K562 (cell line): Measurements from ENCODE around the gene KIF26B. TPM values are rescaled to one million over a fixed set of nuclear protein-coding genes. Genes with fewer than 3 reads are reported as not detected.

Source experiments
- ATAC-seq: fragments of 200-7000 bp; cut with Tn5 transposase; 3 replicates; pipeline ENCODE4 v1.9.1; 2020; ENCODE audit warnings: moderate library complexity
- BruUV-seq: library from RNA; stranded (reverse); fragments of 400-500 nt; replicated peaks from 2 replicates; lab custom pipeline; 2021; lab: Mats Ljungman, UMichigan
- CTCF ChIA-PET: fragments of 300-600 bp; formaldehyde crosslinking; extraction: SDS; loops from one replicate; lab custom pipeline; 2021; ENCODE audit warnings: low intra/inter-chr PET ratio; lab: Yijun Ruan, JAX
- POLR2A ChIA-PET: fragments of 300-600, 350-650 bp; sonication (Branson Sonifier 250); formaldehyde crosslinking; extraction: SDS; loops from one replicate; lab custom pipeline; 2021; ENCODE audit warnings: antibody characterized with exemption, inconsistent platforms; lab: Yijun Ruan, JAX
- DNase-seq, 4 experiments: peaks; one replicate each; pipeline versions ENCODE4 v3.0.0 to v3.0.0-alpha.2; 2011 to 2018; ENCODE audit warnings: low spot score in 3 of 4, mixed read lengths in 3 of 4; ENCODE audit errors: extremely low read depth in 1 of 4
- FAIRE-seq: peaks from 2 replicates; lab custom pipeline; 2011; peaks lifted over from hg19 to GRCh38; lab: Jason Lieb, UNC
- H2AFZ ChIP-seq: 2 replicates; pipeline ENCODE4 v1.6.0; 2011; ENCODE audit warnings: low read depth, low read length, control low read depth, inconsistent platforms
- H3K27ac ChIP-seq: fragments of 200-600 bp; 3 replicates; pipeline ENCODE4 v1.8.0; 2011; ENCODE audit warnings: low read depth, mild to moderate bottlenecking, control low read depth, inconsistent platforms, low read length, moderate library complexity, mixed read lengths; ENCODE audit errors: extremely low read depth
- H3K27me3 ChIP-seq, 2 experiments: fragments of 300-600 bp in 1 of 2; 2 replicates in 1 of 2; 3 replicates in 1 of 2; pipeline versions ENCODE4 v1.6.0 to v1.8.0; 2011; ENCODE audit warnings: inconsistent platforms in 2 of 2, low read length in 2 of 2, mild to moderate bottlenecking in 1 of 2, mixed read lengths in 1 of 2, moderate library complexity in 1 of 2; ENCODE audit not compliant: control insufficient read depth in 2 of 2, insufficient read depth in 2 of 2
- H3K36me3 ChIP-seq: fragments of 300-600 bp; 3 replicates; pipeline ENCODE4 v1.8.0; 2011; ENCODE audit warnings: mild to moderate bottlenecking, low read length, inconsistent platforms; ENCODE audit not compliant: control insufficient read depth, insufficient read depth
- H3K4me1 ChIP-seq, 2 experiments: fragments of 200-600 bp in 1 of 2; replicated peaks in 1 of 2; 2 replicates in 1 of 2; 3 replicates in 1 of 2; pipeline versions ENCODE4 v1.5.1 to v1.8.0; 2011; ENCODE audit warnings: inconsistent platforms in 2 of 2, low read length in 2 of 2, mild to moderate bottlenecking in 1 of 2, mixed read lengths in 1 of 2, moderate library complexity in 1 of 2; ENCODE audit not compliant: control insufficient read depth in 2 of 2, insufficient read depth in 2 of 2
- H3K4me2 ChIP-seq: 2 replicates; pipeline ENCODE4 v1.6.1; 2011; ENCODE audit warnings: low read length, control low read depth, inconsistent platforms, mixed read lengths; ENCODE audit not compliant: insufficient read depth
- H3K4me3 ChIP-seq: fragments of 200-600 bp; sonication (generic), shearing (Covaris generic); 2 replicates; pipeline ENCODE4 v1.5.1; 2016; ENCODE audit warnings: control low read depth, inconsistent platforms
- H3K79me2 ChIP-seq: fragments of 200-600 bp; 3 replicates; pipeline ENCODE4 v1.8.0; 2011; ENCODE audit warnings: low read length, inconsistent platforms; ENCODE audit not compliant: control insufficient read depth, insufficient read depth
- H3K9ac ChIP-seq, 2 experiments: 2 replicates each; pipeline versions ENCODE4 v1.6.0 to v1.6.1; 2011; ENCODE audit warnings: low read depth in 2 of 2, low read length in 2 of 2, control low read depth in 1 of 2, inconsistent platforms in 1 of 2, mild to moderate bottlenecking in 1 of 2, mixed read lengths in 1 of 2; ENCODE audit not compliant: insufficient read depth in 1 of 2
- H3K9me1 ChIP-seq: one replicate; pipeline ENCODE4 v1.6.0; 2011; ENCODE audit warnings: inconsistent platforms, mild to moderate bottlenecking, low read length, moderate library complexity; ENCODE audit not compliant: control insufficient read depth, insufficient read depth
- H3K9me3 ChIP-seq: replicated peaks from 2 replicates; pipeline ENCODE4 v1.5.1; 2011; ENCODE audit warnings: low read depth, low read length, inconsistent platforms; ENCODE audit not compliant: control insufficient read depth, insufficient read depth
- H4K20me1 ChIP-seq: replicated peaks from 2 replicates; pipeline ENCODE4 v1.6.1; 2011; ENCODE audit warnings: low read length, inconsistent platforms, mixed read lengths; ENCODE audit not compliant: control insufficient read depth, insufficient read depth
- GTF2E2 ChIP-seq: fragments of 200-800 bp; sonication (Bioruptor generic); IDR thresholded peaks from 2 replicates; pipeline ENCODE4 v1.6.1; 2016; ENCODE audit warnings: missing genetic modification characterization, missing compliant biosample characterization
- TFE3 ChIP-seq: fragments of 450-650 bp; formaldehyde crosslinking; IDR thresholded peaks from 2 replicates; pipeline ENCODE4 v1.4.0; 2020; ENCODE audit warnings: mild to moderate bottlenecking, mixed read lengths
- THRAP3 ChIP-seq: fragments of 450-650 bp; IDR thresholded peaks from 2 replicates; pipeline ENCODE4 v1.6.1; 2016; ENCODE audit warnings: mild to moderate bottlenecking, inconsistent platforms, borderline replicate concordance
- WGBS: fragments of 100-300 bp; shearing (Covaris generic); methylation state at CpG from one replicate; pipeline ENCODE4 v1.1.6; 2016; ENCODE audit warnings: low coverage, mixed read lengths; ENCODE audit not compliant: insufficient coverage; ENCODE audit errors: missing lambda C conversion rate; 5-methylcytosine and 5-hydroxymethylcytosine counted together
- in situ Hi-C: fragments of 300-500 bp; cut with MboI; formaldehyde crosslinking; loops from 4 replicates; pipeline ENCODE4 v1.15.0; 2018; ENCODE audit warnings: inconsistent platforms, mixed read lengths
- intact Hi-C: fragments of 100-400 bp; cut with micrococcal nuclease; formaldehyde crosslinking; loops from 2 replicates; pipeline ENCODE4 v1.14.2; 2022
- polyA plus RNA-seq, 8 experiments: library from polyadenylated mRNA; depleted of rRNA in 4 of 8; stranded (reverse) in 5 of 8; unstranded in 3 of 8; fragments of >200 nt; fragmentation: Nextera tagmentation in 2 of 8; fragmentation: Illumina TruSeq in 1 of 8; extraction: Ambion mirVana in 2 of 8; extraction: Trizol in 1 of 8; gene quantifications; 2 replicates each; pipeline versions ENCODE4 v1.2.1 to v1.2.3, GENCODE V29; 2011 to 2014; ENCODE audit warnings: inconsistent platforms in 1 of 8, missing spikeins in 1 of 8
- total RNA-seq, 7 experiments: library from RNA; depleted of rRNA in 6 of 7; stranded (reverse); fragments of >200 nt in 6 of 7; fragmentation: Illumina TruSeq in 2 of 7; extraction: Trizol in 2 of 7; gene quantifications; 2 replicates each; pipeline versions ENCODE4 v1.2.1 to v1.2.3, GENCODE V29; 2011 to 2021; ENCODE audit warnings: low replicate concordance in 1 of 7

KIF26B gene
- total and polyA plus RNA-seq, 9 of the 15 experiments (the other 6 are each of a cell fraction or from before 2014, with no cell fraction given): 0.02 to 0.08 (median 0.03) TPM; not detected in 6

- in situ Hi-C loops: no loop called here
- no peaks in the 10 kb centered on the region; the same call in 1 of the 2 replicates for H3K9me3 ChIP-seq
- TF ChIP-seq TFE3: no peak
- TF ChIP-seq, all 486 proteins: peak for 0
- ChIA-PET CTCF (no interaction called here), POLR2A (interaction anchor here (1.2 kb wide), 1 partner anchor 35 kb away, joined by 3 read pairs; no protein-coding TSS in a partner anchor)
- Histone ChIP-seq H3K9ac (no peak overlapping the region), H3K9me1 (no peaks in the 10 kb centered on the region), H3K4me3 (no peak overlapping the region), H3K27me3 (peaks cover 63 to 67% of the 10 kb centered on the region in 2 experiments), H3K4me2 (no peak overlapping the region), H2AFZ (no peak overlapping the region), H3K4me1 (no peaks in the 10 kb centered on the region), H3K27ac (no peak overlapping the region), H3K79me2 (no peaks in the 10 kb centered on the region), H3K36me3 (no peaks in the 10 kb centered on the region), H4K20me1 (peaks cover 6% of the 10 kb centered on the region; the same call in 1 of the 2 replicates)
- intact Hi-C loops: no loop called here
- FAIRE-seq: no peak
- ATAC-seq: no peak
- 0% methylated on average over 4 of the region's 4 CpGs for WGBS
- no TSS peak for BruUV-seq
- DNase-seq: no peak
These were observed 218.3 kb downstream of the KIF26B start for GRCh38 chr1:245373131-245373530.

- BruUV-seq: no TSS peak
These were observed 221.1 kb downstream of the KIF26B start for GRCh38 chr1:245375789-245376460.

More at GRCh38 chr1:245375789-245376460, 221.1 kb downstream of the KIF26B start:
- intact Hi-C loops: no loop called here
- Histone ChIP-seq H3K4me1 (no peaks in the 10 kb centered on the region), H3K27ac (no peak overlapping the region), H3K4me3 (no peak overlapping the region), H4K20me1 (peaks cover 6% of the 10 kb centered on the region; the same call in 1 of the 2 replicates)
- no peak for DNase-seq
- POLR2A ChIA-PET: interaction anchor here (0.6 to 1.9 kb wide), 4 partner anchors 8 to 1634 kb away, joined by 3 to 5 read pairs (median 4); no protein-coding TSS in a partner anchor
- under 1% methylated on average over 12 of the region's 12 CpGs for WGBS
- in situ Hi-C loops: no loop called here
- TF ChIP-seq THRAP3 (no peak), GTF2E2 (no peak)
- TF ChIP-seq, all 486 proteins: peak for 0
- ATAC-seq (no peak), FAIRE-seq (no peak)
- H3K79me2 ChIP-seq: no peaks in the 10 kb centered on the region
- H3K36me3 ChIP-seq: no peaks in the 10 kb centered on the region
- CTCF ChIA-PET: no interaction called here
- H3K27me3 ChIP-seq: peaks cover 47 to 55% of the 10 kb centered on the region in 2 experiments; a peak in 4 of 5 replicates
- no peaks in the 10 kb centered on the region; the same call in 1 of the 2 replicates for H3K9me3 ChIP-seq
- H3K9ac ChIP-seq: no peak overlapping the region
- H3K4me2 ChIP-seq: no peak overlapping the region
- H3K9me1 ChIP-seq: no peaks in the 10 kb centered on the region
- H2AFZ ChIP-seq: no peak overlapping the region
